K562 (cell line): Measurements from ENCODE around the gene CPLANE2. TPM values are rescaled to one million over a fixed set of nuclear protein-coding genes. Genes with fewer than 3 reads are reported as not detected.
A peak's percentile ranks its signal among the peaks of the same experiment; 100 is the strongest.

Experiments
- BCLAF1 ChIP-seq, 2 experiments: fragments of 450-650 bp in 1 of 2; IDR thresholded peaks; 2 replicates each; pipeline ENCODE4 v1.6.1; 2011 to 2017; ENCODE audit warnings: low read depth in 2 of 2, antibody characterized with exemption in 1 of 2, borderline replicate concordance in 1 of 2, low read length in 1 of 2, mild to moderate bottlenecking in 1 of 2, mixed read lengths in 1 of 2; ENCODE audit not compliant: control insufficient read depth in 1 of 2
- DDX20 ChIP-seq: fragments of 450-650 bp; IDR thresholded peaks from 2 replicates; pipeline ENCODE4 v1.6.1; 2016; ENCODE audit warnings: missing genetic modification characterization, low read depth, mild to moderate bottlenecking, missing compliant biosample characterization, moderate library complexity
- HNRNPUL1 ChIP-seq: fragments of 200-400 bp; formaldehyde crosslinking; IDR thresholded peaks from 2 replicates; pipeline ENCODE4 v1.6.1; 2017; ENCODE audit warnings: low read length
- ILK ChIP-seq: fragments of 450-650 bp; IDR thresholded peaks from 2 replicates; pipeline ENCODE4 v1.6.1; 2016; ENCODE audit warnings: missing genetic modification characterization, low read depth, mild to moderate bottlenecking, missing compliant biosample characterization, moderate library complexity, borderline replicate concordance
- IRF1 ChIP-seq: sonication (generic); formaldehyde crosslinking; IDR thresholded peaks from 2 replicates; pipeline ENCODE4 v1.8.0; 2022; ENCODE audit warnings: missing genetic modification reagents, mild to moderate bottlenecking, borderline replicate concordance
- MEIS2 ChIP-seq: fragments of 450-650 bp; IDR thresholded peaks from 2 replicates; pipeline ENCODE4 v1.6.1; 2014; ENCODE audit warnings: mild to moderate bottlenecking; ENCODE audit not compliant: partially characterized antibody
- MNT ChIP-seq, 2 experiments: fragments of 450-650 bp; conservative IDR thresholded peaks; 2 replicates each; pipeline ENCODE4 v1.6.1; 2017; ENCODE audit warnings: mild to moderate bottlenecking in 2 of 2, moderate library complexity in 2 of 2
- MTA2 ChIP-seq: fragments of 450-650 bp; IDR thresholded peaks from 2 replicates; pipeline ENCODE4 v1.6.1; 2016; ENCODE audit warnings: low read depth
- NBN ChIP-seq: fragments of 450-650 bp; IDR thresholded peaks from 2 replicates; pipeline ENCODE4 v1.6.1; 2016; ENCODE audit warnings: low read depth, mild to moderate bottlenecking
- PCBP2 ChIP-seq: fragments of 200-400 bp; formaldehyde crosslinking; IDR thresholded peaks from 2 replicates; pipeline ENCODE4 v1.6.1; 2018; ENCODE audit warnings: low read length, low read depth, mild to moderate bottlenecking, moderate library complexity; ENCODE audit not compliant: poor library complexity, severe bottlenecking
- PYGO2 ChIP-seq: fragments of 450-650 bp; IDR thresholded peaks from 2 replicates; pipeline ENCODE4 v1.6.1; 2016; ENCODE audit warnings: mild to moderate bottlenecking, missing genetic modification characterization, moderate library complexity, missing compliant biosample characterization
- RBM39 ChIP-seq: fragments of 200-400 bp; formaldehyde crosslinking; optimal IDR thresholded peaks from 2 replicates; pipeline ENCODE3; 2018; ENCODE audit warnings: low read depth, low read length
- TAF9B ChIP-seq: fragments of 450-650 bp; IDR thresholded peaks from 2 replicates; pipeline ENCODE4 v1.6.1; 2018; ENCODE audit warnings: mild to moderate bottlenecking; ENCODE audit not compliant: partially characterized antibody
- ZBTB2 ChIP-seq: fragments of 450-650 bp; IDR thresholded peaks from 2 replicates; pipeline ENCODE4 v1.6.1; 2016; ENCODE audit warnings: antibody characterized with exemption
- ZBTB26 ChIP-seq: fragments of 450-650 bp; formaldehyde crosslinking; IDR thresholded peaks from 2 replicates; pipeline ENCODE4 v1.4.0; 2022; ENCODE audit warnings: missing genetic modification characterization
- ZKSCAN3 ChIP-seq: fragments of 250-450 bp; sonication (Bioruptor Pico); IDR thresholded peaks from 2 replicates; pipeline ENCODE4 v1.4.0; 2020
- ZNF764 ChIP-seq: fragments of 250-450 bp; sonication (Bioruptor Pico); IDR thresholded peaks from 2 replicates; pipeline ENCODE4 v1.4.0; 2020; ENCODE audit warnings: low read depth, mild to moderate bottlenecking, moderate library complexity
- polyA plus RNA-seq, 8 experiments: library from polyadenylated mRNA; depleted of rRNA in 4 of 8; stranded (reverse) in 5 of 8; unstranded in 3 of 8; fragments of >200 nt; fragmentation: Nextera tagmentation in 2 of 8; fragmentation: Illumina TruSeq in 1 of 8; extraction: Ambion mirVana in 2 of 8; extraction: Trizol in 1 of 8; gene quantifications; 2 replicates each; pipeline versions ENCODE4 v1.2.1 to v1.2.3, GENCODE V29; 2011 to 2014; ENCODE audit warnings: inconsistent platforms in 1 of 8, missing spikeins in 1 of 8
- total RNA-seq, 7 experiments: library from RNA; depleted of rRNA in 6 of 7; stranded (reverse); fragments of >200 nt in 6 of 7; fragmentation: Illumina TruSeq in 2 of 7; extraction: Trizol in 2 of 7; gene quantifications; 2 replicates each; pipeline versions ENCODE4 v1.2.1 to v1.2.3, GENCODE V29; 2011 to 2021; ENCODE audit warnings: low replicate concordance in 1 of 7

CPLANE2 gene
- total and polyA plus RNA-seq, 9 of the 15 experiments (the other 6 are each of a cell fraction or from before 2014, with no cell fraction given) = 0.17 to 20.9 (median 8.1) TPM

- TF ChIP-seq MNT (conservative IDR thresholded peaks at IDR 0.05) (peak; percentile 89 to 95), MEIS2 (peak; percentile 93), HNRNPUL1 (no peak), TAF9B (no peak), ZNF764 (CRISPR knock-in tag) (no peak), DDX20 (no peak), PCBP2 (no peak), PYGO2 (tag) (no peak), BCLAF1 (IDR thresholded peaks at IDR 0.05; ENCODE audit: borderline replicate concordance in 1 of 2, control insufficient read depth in 1 of 2, low read depth in 2 of 2, low read length in 1 of 2) (no peak), ZKSCAN3 (CRISPR knock-in tag) (no peak), ZBTB2 (peak; percentile 82), MTA2 (no peak), RBM39 (no peak), NBN (no peak), IRF1 (CRISPR knock-in tag) (no peak), ILK (tag) (no peak), ZBTB26 (CRISPR knock-in tag) (no peak)
Observed at GRCh38 chr1:16236511-16237342, at the start of gene CPLANE2 (continued).
